IMR-90 (cell line): ENCODE data around the gene CDC42EP1. TPM values are rescaled to one million over a fixed set of nuclear protein-coding genes. Genes with fewer than 3 reads are reported as not detected.
"Not testable (repeated sequence)": the region's sequence is repeated elsewhere in the genome, so short reads cannot be mapped to it uniquely, and the experiment has no call there.

Experiments used
- ATAC-seq: fragments of 200-7000 bp; cut with Tn5 transposase; 2 replicates; pipeline ENCODE4 v1.9.1; 2020; ENCODE audit warnings: low read depth, mild to moderate bottlenecking, moderate library complexity
- BruUV-seq: library from RNA; stranded (reverse); fragments of 400-500 nt; replicated peaks from 2 replicates; lab custom pipeline; 2021; lab: Mats Ljungman, UMichigan
- CTCF ChIA-PET: fragments of 300-600 bp; formaldehyde crosslinking; extraction: SDS; loops from one replicate; lab custom pipeline; 2021; ENCODE audit warnings: antibody characterized with exemption; lab: Yijun Ruan, JAX
- POLR2A ChIA-PET: fragments of 300-600 bp; sonication (Branson Sonifier 250); formaldehyde crosslinking; loops from one replicate; lab custom pipeline; 2022; ENCODE audit warnings: antibody characterized with exemption; ENCODE audit not compliant: unreplicated experiment; lab: Charles Lee
- DNase-seq: peaks from one replicate; pipeline ENCODE4 v3.0.0; 2013
- H2AFZ ChIP-seq: replicated peaks from 2 replicates; pipeline ENCODE3; 2013; ENCODE audit warnings: low read length, mild to moderate bottlenecking; ENCODE audit not compliant: poor library complexity
- H2AK5ac ChIP-seq: 2 replicates; pipeline ENCODE4 v1.6.1; 2013; ENCODE audit warnings: low read depth, low read length, inconsistent platforms
- H2AK9ac ChIP-seq: replicated peaks from 2 replicates; pipeline ENCODE3; 2013; ENCODE audit warnings: mild to moderate bottlenecking, low read depth, low read length, moderate library complexity; ENCODE audit not compliant: poor library complexity
- H2BK120ac ChIP-seq: 2 replicates; pipeline ENCODE4 v1.6.1; 2013; ENCODE audit warnings: low read depth, low read length, inconsistent platforms
- H2BK15ac ChIP-seq: 3 replicates; pipeline ENCODE4 v1.6.1; 2013; ENCODE audit warnings: low read depth, low read length, inconsistent platforms
- H2BK20ac ChIP-seq: 2 replicates; pipeline ENCODE4 v1.6.1; 2013; ENCODE audit warnings: low read depth, mild to moderate bottlenecking, inconsistent platforms, low read length, moderate library complexity
- H2BK5ac ChIP-seq: 2 replicates; pipeline ENCODE4 v1.6.1; 2013; ENCODE audit warnings: mild to moderate bottlenecking, low read depth, low read length, inconsistent platforms; ENCODE audit not compliant: poor library complexity, severe bottlenecking
- H3K14ac ChIP-seq: replicated peaks from 2 replicates; pipeline ENCODE4 v1.6.1; 2013; ENCODE audit warnings: low read depth, low read length, inconsistent platforms
- H3K18ac ChIP-seq: 2 replicates; pipeline ENCODE4 v1.6.1; 2013; ENCODE audit warnings: low read depth, low read length, control low read depth
- H3K23ac ChIP-seq: 2 replicates; pipeline ENCODE4 v1.6.1; 2013; ENCODE audit warnings: low read depth, low read length, inconsistent platforms
- H3K27ac ChIP-seq: 2 replicates; pipeline ENCODE4 v1.5.1; 2013; ENCODE audit warnings: mild to moderate bottlenecking, control low read depth, low read length; ENCODE audit not compliant: insufficient read depth
- H3K27me3 ChIP-seq: 2 replicates; pipeline ENCODE4 v1.6.1; 2013; ENCODE audit warnings: low read length; ENCODE audit not compliant: control insufficient read depth, insufficient read depth
- H3K36me3 ChIP-seq: 2 replicates; pipeline ENCODE4 v1.6.1; 2013; ENCODE audit warnings: low read length, mixed read lengths; ENCODE audit not compliant: control insufficient read depth, insufficient read depth
- H3K4ac ChIP-seq: 2 replicates; pipeline ENCODE4 v1.6.1; 2013; ENCODE audit warnings: low read depth, low read length, inconsistent platforms
- H3K4me1 ChIP-seq: 2 replicates; pipeline ENCODE4 v1.6.1; 2013; ENCODE audit warnings: low read length, mixed read lengths; ENCODE audit not compliant: control insufficient read depth, insufficient read depth
- H3K4me2 ChIP-seq: 2 replicates; pipeline ENCODE4 v1.6.1; 2013; ENCODE audit warnings: low read depth, mild to moderate bottlenecking, control low read depth, low read length, moderate library complexity
- H3K4me3 ChIP-seq: 2 replicates; pipeline ENCODE4 v1.5.1; 2013; ENCODE audit warnings: low read depth, mild to moderate bottlenecking, control low read depth, low read length, moderate library complexity; ENCODE audit not compliant: insufficient read depth
- H3K56ac ChIP-seq: 2 replicates; pipeline ENCODE4 v1.6.1; 2013; ENCODE audit warnings: low read length, inconsistent platforms; ENCODE audit not compliant: insufficient read depth; ENCODE audit errors: extremely low read depth
- H3K79me1 ChIP-seq, 2 experiments: 2 replicates each; pipeline ENCODE4 v1.6.1; 2013; ENCODE audit warnings: low read length in 2 of 2, inconsistent platforms in 1 of 2, low read depth in 1 of 2
- H3K9ac ChIP-seq: 2 replicates; pipeline ENCODE4 v1.6.1; 2013; ENCODE audit warnings: low read depth, low read length, control low read depth
- H3K9me1 ChIP-seq: 2 replicates; pipeline ENCODE4 v1.6.1; 2013; ENCODE audit warnings: low read length, inconsistent platforms; ENCODE audit not compliant: insufficient read depth
- H3K9me3 ChIP-seq: 2 replicates; pipeline ENCODE4 v1.6.1; 2013; ENCODE audit warnings: low read length; ENCODE audit not compliant: control insufficient read depth, insufficient read depth
- H4K20me1 ChIP-seq: 2 replicates; pipeline ENCODE4 v1.6.1; 2013; ENCODE audit warnings: low read length, inconsistent platforms; ENCODE audit not compliant: insufficient read depth
- H4K5ac ChIP-seq: 2 replicates; pipeline ENCODE4 v1.6.1; 2013; ENCODE audit warnings: mild to moderate bottlenecking, low read depth, low read length, control low read depth
- H4K8ac ChIP-seq, 2 experiments: 2 replicates each; pipeline ENCODE4 v1.6.1; 2013; ENCODE audit warnings: low read depth in 2 of 2, low read length in 2 of 2, control low read depth in 1 of 2, inconsistent platforms in 1 of 2
- H4K91ac ChIP-seq: 2 replicates; pipeline ENCODE4 v1.6.1; 2013; ENCODE audit warnings: low read depth, low read length, inconsistent platforms; ENCODE audit not compliant: insufficient read depth
- WGBS, 2 experiments: methylation state at CpG; one replicate each; pipeline versions ENCODE4 v1.1.5 to v1.1.7; 2013; ENCODE audit warnings: missing lambda C conversion rate in 2 of 2; ENCODE audit not compliant: insufficient read length in 1 of 2; ENCODE audit errors: extremely low coverage in 2 of 2; 5-methylcytosine and 5-hydroxymethylcytosine counted together
- dilution Hi-C: fragments of 300-500 bp; cut with HindIII; formaldehyde crosslinking; loops from one replicate; pipeline ENCODE4 v1.14.3; 2018; ENCODE audit warnings: low sequenced_read_pairs; ENCODE audit not compliant: unreplicated experiment
- in situ Hi-C: fragments of 300-500 bp; cut with MboI; formaldehyde crosslinking; loops from 3 replicates; pipeline ENCODE4 v1.14.3; 2019; ENCODE audit warnings: low sequenced_read_pairs, inconsistent platforms, mixed read lengths
- intact Hi-C: fragments of 100-400 bp; cut with micrococcal nuclease; formaldehyde crosslinking; loops from 2 replicates; pipeline ENCODE4 v1.10.0; 2022
- polyA plus RNA-seq, 3 experiments: library from polyadenylated mRNA; depleted of rRNA; stranded (reverse); fragments of >200 nt; gene quantifications; 2 replicates each; pipeline ENCODE4 v1.2.3, GENCODE V29; 2012; ENCODE audit warnings: low replicate concordance in 1 of 3
- total RNA-seq: library from RNA; depleted of rRNA; stranded (reverse); fragments of >200 nt; gene quantifications from 2 replicates; pipeline ENCODE4 v1.2.3, GENCODE V29; 2012

Gene CDC42EP1
- total and polyA plus RNA-seq, 2 of the 4 experiments (the other 2 are of a cell fraction) = 4.7 to 47.3 TPM

GRCh38 chr22:37550921-37551320 is 9.4 kb upstream of the CDC42EP1 start:
- H4K5ac ChIP-seq, H3K9me3 ChIP-seq, H3K27ac ChIP-seq, H2BK120ac ChIP-seq, H3K14ac ChIP-seq, H2BK5ac ChIP-seq, BruUV-seq, H2AFZ ChIP-seq, H3K4ac ChIP-seq, dilution Hi-C loops, H4K91ac ChIP-seq, H3K9ac ChIP-seq, H4K20me1 ChIP-seq, H3K4me3 ChIP-seq, H3K27me3 ChIP-seq, H3K36me3 ChIP-seq, POLR2A ChIA-PET, ATAC-seq, H3K4me2 ChIP-seq, DNase-seq, intact Hi-C loops, H3K56ac ChIP-seq, H4K8ac ChIP-seq, H3K18ac ChIP-seq, in situ Hi-C loops, H3K23ac ChIP-seq: not testable (repeated sequence)
- Histone ChIP-seq H2AK9ac (peak overlapping the region; percentile 88), H3K79me1 (peaks cover 0 to 11% of the 10 kb centered on the region in 2 experiments; a peak in 2 of 4 replicates), H3K4me1 (peaks cover 31% of the 10 kb centered on the region), H2BK15ac (peak overlapping the region; percentile 70; the same call in 2 of the 3 replicates), H2AK5ac (peak overlapping the region; percentile 51), H2BK20ac (0 out of 2 replicates have a peak overlapping the region, but pooled peaks have one; percentile 77), H3K9me1 (peaks cover 24% of the 10 kb centered on the region)
- CTCF ChIA-PET = interaction anchor here (1.0 to 2.7 kb wide), 3 partner anchors 11 to 42 kb away, joined by 3 to 14 read pairs (median 6); no protein-coding TSS in a partner anchor
- WGBS, 2 experiments = 95% methylated on average over 5 of the region's 9 CpGs; no CpG with 5 or more reads in 1 of the 2 experiments
